ENCODE measurements around the gene GPR87.

GRCh38 chr3:151316267-151316991 lies at the start of gene GPR87:
- TF ChIP-seq CTCF (IDR thresholded peaks at IDR 0.05; ENCODE audit: insufficient read depth, low read length) (no peak), POLR2AphosphoS5 (IDR thresholded peaks at IDR 0.05; ENCODE audit: low read depth) (no peak)

Data from HL-60 (cell line).